ENCODE data around the gene EPS8L1.

GRCh38 chr19:55098716-55099556, 23.3 kb downstream of the EPS8L1 start:
- TF ChIP-seq RAD21 (IDR thresholded peaks at IDR 0.05; ENCODE audit: low read depth), result peak; percentile 29; the same call in 1 of the 2 replicates
- no peak for TF ChIP-seq TEAD4 (IDR thresholded peaks at IDR 0.05)
- TF ChIP-seq MAX (IDR thresholded peaks at IDR 0.05), result no peak
- no peak for TF ChIP-seq CEBPB (IDR thresholded peaks at IDR 0.05)
- no peak for TF ChIP-seq FOXM1 (IDR thresholded peaks at IDR 0.05; ENCODE audit: borderline replicate concordance, low read depth)
- no peak for TF ChIP-seq EP300 (IDR thresholded peaks at IDR 0.05; ENCODE audit: borderline replicate concordance)
- no peak for TF ChIP-seq YY1 (IDR thresholded peaks at IDR 0.05; ENCODE audit: low read depth)
- no peak for TF ChIP-seq ZBTB7A (IDR thresholded peaks at IDR 0.05; ENCODE audit: low read depth)
- TF ChIP-seq NFIC (IDR thresholded peaks at IDR 0.05), result no peak
- no peak for TF ChIP-seq CREB1 (IDR thresholded peaks at IDR 0.05; ENCODE audit: low read depth)
- TF ChIP-seq REST (IDR thresholded peaks at IDR 0.05; ENCODE audit: low read depth), result no peak
- no peak for TF ChIP-seq EGR1 (IDR thresholded peaks at IDR 0.05)
- TF ChIP-seq TAF1 (IDR thresholded peaks at IDR 0.05; ENCODE audit: low read depth), result no peak

All from Ishikawa (cell line).